Large intestine (tissue), 3 donors: Measurements from ENCODE around the gene GTF2IRD1. TPM values are rescaled to one million over a fixed set of nuclear protein-coding genes. Genes with fewer than 3 reads are reported as not detected.

Experiments used
- DNase-seq, 2 donors: peaks; one replicate each; pipeline versions ENCODE4 v3.0.0 to v3.0.0-alpha.2; 2013
- H3K27ac ChIP-seq: one replicate; pipeline ENCODE4 v1.5.1; 2013; ENCODE audit warnings: low read length
- H3K27me3 ChIP-seq: 2 replicates; pipeline ENCODE4 v1.6.1; 2013; ENCODE audit warnings: low read length; ENCODE audit not compliant: control insufficient read depth, insufficient read depth
- H3K36me3 ChIP-seq: 2 replicates; pipeline ENCODE4 v1.6.1; 2013; ENCODE audit warnings: low read length; ENCODE audit not compliant: control insufficient read depth, insufficient read depth
- H3K4me1 ChIP-seq: one replicate; pipeline ENCODE4 v1.6.1; 2013; ENCODE audit warnings: low read length; ENCODE audit not compliant: control insufficient read depth, insufficient read depth
- H3K4me3 ChIP-seq: one replicate; pipeline ENCODE4 v1.5.1; 2013; ENCODE audit warnings: low read length
- H3K9me3 ChIP-seq: one replicate; pipeline ENCODE4 v1.6.1; 2013; ENCODE audit warnings: mild to moderate bottlenecking, low read depth, low read length, moderate library complexity; ENCODE audit not compliant: control insufficient read depth
- WGBS: methylation state at CpG from one replicate; pipeline ENCODE4 v1.1.5; 2013; ENCODE audit warnings: low lambda C conversion rate; ENCODE audit not compliant: insufficient coverage; 5-methylcytosine and 5-hydroxymethylcytosine counted together
- polyA plus RNA-seq: library from polyadenylated mRNA; unstranded; fragments of 120-200 nt; gene quantifications from one replicate; pipeline ENCODE4 v1.2.1, GENCODE V29; 2013

Gene GTF2IRD1
- polyA plus RNA-seq, 1 donor: 51.2 TPM

GRCh38 chr7:74512762-74513161, 59.1 kb downstream of the GTF2IRD1 start:
- Histone ChIP-seq H3K4me3 (no peak overlapping the region), H3K27me3 (no peaks in the 10 kb centered on the region), H3K4me1 (no peaks in the 10 kb centered on the region), H3K27ac (no peak overlapping the region), H3K9me3 (peaks cover 2% of the 10 kb centered on the region), H3K36me3 (peaks cover 67% of the 10 kb centered on the region)
- WGBS: no CpG with 5 or more reads among the region's 18 CpGs
- DNase-seq: no peak

DNA sequence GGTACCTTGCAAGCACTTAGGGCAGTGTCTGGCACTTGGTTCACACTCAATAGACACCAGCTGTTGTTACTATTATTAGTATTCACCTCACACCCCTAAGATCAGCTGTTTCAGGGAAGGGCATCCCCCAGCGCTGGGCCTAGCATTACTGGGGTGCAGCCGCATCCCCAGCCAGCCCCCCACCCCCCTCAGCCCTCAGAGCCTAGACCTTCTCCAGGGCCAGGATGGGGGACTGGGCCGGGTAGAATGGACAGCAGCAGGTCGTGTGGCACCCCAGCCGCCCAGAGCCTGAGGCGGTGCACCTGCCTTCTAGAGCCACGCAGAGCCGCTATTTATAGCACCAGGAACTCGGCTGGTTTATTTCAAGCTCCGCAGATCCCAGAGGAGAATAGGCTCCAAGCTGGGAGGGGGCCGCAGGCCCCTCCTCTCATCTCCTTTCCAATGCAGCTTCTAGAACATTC, 60.5 kb downstream of the GTF2IRD1 start:
- H3K9me3 ChIP-seq: peaks cover 10% of the 10 kb centered on the region
- DNase-seq: no peak
- H3K27me3 ChIP-seq: no peaks in the 10 kb centered on the region
- peaks cover 77% of the 10 kb centered on the region for H3K36me3 ChIP-seq
- H3K27ac ChIP-seq: no peak overlapping the region
- no peak overlapping the region for H3K4me3 ChIP-seq
- WGBS: no CpG with 5 or more reads among the region's 11 CpGs
- no peaks in the 10 kb centered on the region for H3K4me1 ChIP-seq

- H3K36me3 ChIP-seq: peaks cover 81% of the 10 kb centered on the region
These were observed 61.6 kb downstream of the GTF2IRD1 start for GRCh38 chr7:74515276-74515675.

DNA sequence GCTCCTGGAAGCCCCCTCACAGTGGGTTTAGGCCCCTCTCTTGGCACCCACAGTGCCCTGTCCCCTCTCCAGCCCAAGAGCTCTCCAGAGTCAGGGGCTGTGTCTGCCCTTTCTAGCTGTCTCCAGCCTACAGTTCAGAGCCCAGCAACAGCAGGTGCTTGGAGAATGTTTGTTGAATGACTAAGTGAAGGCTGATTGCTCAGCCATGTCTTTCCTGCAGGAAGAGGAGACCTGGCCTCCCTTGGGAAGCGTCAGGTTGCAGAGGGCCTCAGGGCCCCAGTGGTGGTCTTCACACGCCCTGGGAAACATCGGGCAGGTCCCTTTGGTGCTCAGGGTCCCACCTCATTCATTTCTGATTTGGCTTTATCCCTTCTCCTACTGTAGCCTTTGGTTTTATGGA, 62.5 kb downstream of the GTF2IRD1 start:
- H3K4me3 ChIP-seq: no peak overlapping the region
- no peaks in the 10 kb centered on the region for H3K27me3 ChIP-seq
- no peak for DNase-seq
- H3K27ac ChIP-seq: no peak overlapping the region
- H3K9me3 ChIP-seq: peaks cover 18% of the 10 kb centered on the region
- peaks cover 84% of the 10 kb centered on the region for H3K36me3 ChIP-seq
- WGBS: no CpG with 5 or more reads among the region's 3 CpGs
- H3K4me1 ChIP-seq: no peaks in the 10 kb centered on the region

More at GRCh38 chr7:74515276-74515675, 61.6 kb downstream of the GTF2IRD1 start:
- Histone ChIP-seq H3K4me1 (no peaks in the 10 kb centered on the region), H3K4me3 (no peak overlapping the region), H3K27me3 (no peaks in the 10 kb centered on the region), H3K27ac (no peak overlapping the region), H3K9me3 (peaks cover 18% of the 10 kb centered on the region)
- no CpG with 5 or more reads among the region's 15 CpGs for WGBS
- DNase-seq: no peak

DNA sequence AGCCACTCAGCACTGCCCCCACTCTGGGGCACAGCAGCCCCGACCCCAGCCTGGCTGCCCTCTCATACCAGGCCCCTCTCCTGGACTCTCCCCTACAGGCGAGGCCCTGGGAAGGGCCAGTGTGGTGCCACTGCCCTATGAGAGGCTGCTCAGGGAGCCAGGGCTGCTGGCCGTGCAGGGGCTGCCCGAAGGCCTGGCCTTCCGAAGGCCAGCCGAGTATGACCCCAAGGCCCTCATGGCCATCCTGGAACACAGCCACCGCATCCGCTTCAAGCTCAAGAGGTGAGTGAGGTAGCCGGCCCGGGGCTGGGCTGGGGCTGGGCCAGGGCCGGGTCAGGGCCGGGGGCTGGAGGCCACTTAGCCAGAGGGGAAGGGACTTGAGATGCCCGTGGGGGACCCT, 64.3 kb downstream of the GTF2IRD1 start:
- Histone ChIP-seq H3K4me3 (no peak overlapping the region), H3K27ac (no peak overlapping the region), H3K9me3 (peaks cover 20% of the 10 kb centered on the region), H3K36me3 (peaks cover 86% of the 10 kb centered on the region), H3K4me1 (no peaks in the 10 kb centered on the region), H3K27me3 (no peaks in the 10 kb centered on the region)
- WGBS: no CpG with 5 or more reads among the region's 13 CpGs
- DNase-seq: no peak

DNA sequence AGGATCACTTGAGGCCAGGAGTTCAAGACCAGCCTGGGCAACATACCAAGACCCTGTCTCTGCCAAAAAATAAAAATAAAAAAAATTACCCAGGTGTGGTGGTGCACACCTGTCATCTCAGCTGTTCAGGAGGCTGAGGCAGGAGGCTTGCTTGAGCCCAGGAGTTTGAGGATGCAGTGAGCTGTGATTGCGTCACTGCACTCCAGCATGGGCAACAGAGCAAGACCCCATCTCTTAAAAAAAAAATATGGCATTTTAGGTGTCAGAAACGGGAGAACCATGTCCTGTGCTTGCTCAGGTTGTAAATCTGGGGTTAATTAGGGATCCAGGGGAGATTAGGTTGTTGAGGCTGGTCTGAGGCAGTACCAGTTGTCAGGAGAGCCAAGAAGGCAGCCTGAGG, 64.9 kb downstream of the GTF2IRD1 start:
- Histone ChIP-seq H3K9me3 (peaks cover 20% of the 10 kb centered on the region), H3K27me3 (no peaks in the 10 kb centered on the region), H3K4me3 (no peak overlapping the region), H3K36me3 (peaks cover 86% of the 10 kb centered on the region), H3K4me1 (no peaks in the 10 kb centered on the region), H3K27ac (no peak overlapping the region)
- WGBS: no CpG with 5 or more reads among the region's 2 CpGs
- no peak for DNase-seq

- Histone ChIP-seq H3K9me3 (peaks cover 20% of the 10 kb centered on the region), H3K4me3 (no peak overlapping the region), H3K27ac (no peak overlapping the region), H3K4me1 (no peaks in the 10 kb centered on the region), H3K27me3 (no peaks in the 10 kb centered on the region), H3K36me3 (peaks cover 86% of the 10 kb centered on the region)
- no CpG with 5 or more reads among the region's 14 CpGs for WGBS
- no peak for DNase-seq
These were observed 65.7 kb downstream of the GTF2IRD1 start for GRCh38 chr7:74519395-74519794.

DNA sequence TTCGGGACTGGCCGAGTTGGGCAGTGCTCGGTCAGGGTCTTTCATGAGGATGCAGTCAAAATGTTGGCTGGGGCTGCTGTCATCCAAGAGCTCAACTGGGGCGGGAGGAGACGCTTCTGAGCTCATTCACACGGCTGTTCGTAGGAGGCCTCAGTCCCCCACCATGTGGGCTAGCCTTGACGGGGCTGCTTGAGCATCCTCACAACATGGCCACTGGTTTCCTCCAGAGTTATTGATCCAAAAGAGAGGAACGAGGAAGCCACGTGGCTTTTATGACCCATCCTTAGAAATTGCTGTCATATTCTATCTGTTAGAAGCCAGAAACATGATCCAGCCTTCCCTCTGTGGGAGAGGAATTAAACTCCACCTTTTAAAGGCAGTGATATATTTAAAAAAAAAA, 68.1 kb downstream of the GTF2IRD1 start:
- Histone ChIP-seq H3K4me3 (no peak overlapping the region), H3K36me3 (peaks cover 84% of the 10 kb centered on the region), H3K4me1 (peaks cover 5% of the 10 kb centered on the region), H3K9me3 (peaks cover 20% of the 10 kb centered on the region), H3K27me3 (no peaks in the 10 kb centered on the region), H3K27ac (no peak overlapping the region)
- DNase-seq: no peak
- no CpG with 5 or more reads among the region's 10 CpGs for WGBS

GRCh38 chr7:74522281-74522905, 68.7 kb downstream of the GTF2IRD1 start:
- H3K36me3 ChIP-seq: peaks cover 86% of the 10 kb centered on the region
- no CpG with 5 or more reads among the region's 1 CpG for WGBS

GRCh38 chr7:74523015-74523414, 69.3 kb downstream of the GTF2IRD1 start:
- no peak overlapping the region for H3K4me3 ChIP-seq
- H3K36me3 ChIP-seq: peaks cover 80% of the 10 kb centered on the region
- H3K4me1 ChIP-seq: peaks cover 5% of the 10 kb centered on the region
- H3K27ac ChIP-seq: no peak overlapping the region
- WGBS: no CpG with 5 or more reads among the region's 4 CpGs
- peaks cover 16% of the 10 kb centered on the region for H3K9me3 ChIP-seq
- DNase-seq: no peak
- H3K27me3 ChIP-seq: no peaks in the 10 kb centered on the region

More at GRCh38 chr7:74522281-74522905, 68.7 kb downstream of the GTF2IRD1 start:
- Histone ChIP-seq H3K27ac (no peak overlapping the region), H3K4me3 (no peak overlapping the region), H3K4me1 (peaks cover 5% of the 10 kb centered on the region), H3K27me3 (no peaks in the 10 kb centered on the region), H3K9me3 (peaks cover 20% of the 10 kb centered on the region)
- DNase-seq: no peak

DNA sequence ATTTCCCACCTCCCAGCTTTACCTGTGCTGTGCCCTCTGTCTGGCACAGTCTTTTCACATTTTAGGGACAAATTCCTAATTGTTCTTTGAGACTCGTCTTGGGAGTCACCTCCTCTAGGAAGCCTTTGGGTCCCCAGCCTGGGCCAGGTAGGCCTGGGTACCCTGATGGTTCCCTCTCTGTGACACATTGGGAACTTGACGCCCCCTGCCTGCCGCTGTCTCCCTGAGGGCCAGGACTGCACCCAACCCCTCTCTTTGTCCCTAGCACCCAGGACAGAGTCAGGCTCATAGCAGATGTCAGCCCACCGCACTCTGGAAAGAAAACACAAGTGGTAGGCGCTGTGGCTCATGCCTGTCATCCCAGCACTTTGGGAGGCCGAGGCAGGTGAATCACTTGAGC, 71.4 kb downstream of the GTF2IRD1 start:
- no peaks in the 10 kb centered on the region for H3K27me3 ChIP-seq
- peaks cover 74% of the 10 kb centered on the region for H3K36me3 ChIP-seq
- DNase-seq: no peak
- H3K4me3 ChIP-seq: no peak overlapping the region
- H3K4me1 ChIP-seq: peaks cover 5% of the 10 kb centered on the region
- no peak overlapping the region for H3K27ac ChIP-seq
- peaks cover 3% of the 10 kb centered on the region for H3K9me3 ChIP-seq
- 100% methylated on average over 1 of the region's 6 CpGs for WGBS
